NCI-H1105 (cell line): ENCODE data around the gene OR12D1.
"Not testable (repeated sequence)": the region's sequence is repeated elsewhere in the genome, so short reads cannot be mapped to it uniquely, and the experiment has no call there.

Source experiments
- DNase-seq: peaks from one replicate; lab custom pipeline; 2025; lab: John Stamatoyannopoulos, UW

The OR12D1 gene

DNA sequence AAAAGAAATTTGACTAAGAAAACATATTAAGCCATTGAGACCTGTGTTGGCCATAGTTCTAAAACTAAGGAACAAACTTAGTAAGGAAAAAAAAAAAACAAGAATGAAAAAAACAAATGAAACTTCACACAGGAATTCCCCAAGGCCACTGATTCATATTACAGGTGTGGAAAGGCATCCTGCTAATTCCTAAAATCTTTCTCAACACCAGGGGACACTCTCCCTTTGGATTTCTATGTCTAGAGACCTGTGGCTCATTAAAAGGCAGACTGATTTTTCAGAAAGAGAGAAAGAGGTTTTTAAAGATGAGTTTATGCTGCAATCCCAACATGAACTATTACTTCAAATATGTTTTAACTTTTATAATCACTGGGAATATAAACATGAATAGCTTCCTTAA is at the start of gene OR12D1:
TSS of gene OR12D1 (plus strand) at position 341 of the 400 bp plus-strand sequence.
- no peak for DNase-seq

GRCh38 chr6:29368765-29369164 is 46.0 kb upstream of the OR12D1 start, which contains the start of gene OR5V1:
Gene OR5V1 (minus strand): TSS chr6:29368865. CDS start chr6:29356195, 12,670 bp downstream.
- DNase-seq, result no peak

GRCh38 chr6:29375191-29375590 is 39.5 kb upstream of the OR12D1 start, which contains the start of gene OR12D3:
Gene OR12D3 (minus strand): TSS chr6:29375291. CDS start chr6:29375287, 4 bp downstream.
- DNase-seq, result no peak

DNA sequence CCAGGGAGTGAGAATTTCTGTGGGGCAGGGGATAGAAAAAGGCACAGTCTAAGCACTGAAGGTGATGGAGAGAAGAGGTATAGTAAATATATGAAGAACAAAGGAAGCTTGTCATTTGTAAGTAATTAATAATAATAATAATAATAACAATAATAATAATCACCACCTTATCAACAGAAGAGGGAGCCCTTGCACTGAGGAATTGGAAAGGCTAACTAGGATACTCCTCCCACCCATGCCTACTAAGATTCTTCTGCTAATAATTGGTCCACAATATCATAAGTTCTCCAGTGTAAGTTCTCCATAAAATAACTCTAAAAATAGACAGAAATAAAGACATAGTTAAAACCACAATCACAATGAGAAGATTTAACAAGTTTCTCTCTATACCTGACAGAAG is 38.7 kb upstream of the OR12D1 start:
- DNase-seq, result no peak

GRCh38 chr6:29388533-29388932 is 26.2 kb upstream of the OR12D1 start:
- DNase-seq, result no peak

DNA sequence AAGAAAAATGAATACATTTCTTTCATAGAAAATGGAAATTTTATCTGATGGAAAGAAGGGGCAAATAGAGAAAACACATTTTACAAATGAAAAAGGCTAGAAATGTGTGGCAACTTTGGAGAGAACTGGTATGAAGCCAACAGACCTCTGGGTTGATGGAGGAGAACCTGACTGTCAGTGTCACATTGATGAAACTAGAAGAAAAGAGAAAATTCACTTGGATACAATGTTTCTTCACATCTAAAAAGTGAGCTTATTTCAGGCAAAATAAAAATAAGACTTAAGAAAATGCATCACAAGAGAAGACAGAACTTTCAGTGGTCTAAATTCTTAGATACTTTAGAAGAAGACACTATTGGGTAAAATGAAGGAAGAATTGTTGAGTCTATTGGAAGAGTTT is 19.4 kb upstream of the OR12D1 start, which contains the start of gene OR12D2:
TSS of gene OR12D2 (plus strand) at position 301 of the 400 bp plus-strand sequence. CDS start 1,069 bp downstream, outside the sequence.
- no peak for DNase-seq

- DNase-seq, result no peak
Measured at GRCh38 chr6:29399525-29399924, 15.2 kb upstream of the OR12D1 start.

GRCh38 chr6:29403801-29404200 is 10.9 kb upstream of the OR12D1 start:
- no peak for DNase-seq

GRCh38 chr6:29419516-29419915 is 4.8 kb downstream of the OR12D1 start:
- DNase-seq, result no peak

GRCh38 chr6:29424168-29424567 is 9.4 kb downstream of the OR12D1 start:
- DNase-seq, result no peak

- DNase-seq, result no peak
Measured at GRCh38 chr6:29424575-29424974, 9.8 kb downstream of the OR12D1 start.

- no peak for DNase-seq
Measured at GRCh38 chr6:29425075-29425474, 10.3 kb downstream of the OR12D1 start.

DNA sequence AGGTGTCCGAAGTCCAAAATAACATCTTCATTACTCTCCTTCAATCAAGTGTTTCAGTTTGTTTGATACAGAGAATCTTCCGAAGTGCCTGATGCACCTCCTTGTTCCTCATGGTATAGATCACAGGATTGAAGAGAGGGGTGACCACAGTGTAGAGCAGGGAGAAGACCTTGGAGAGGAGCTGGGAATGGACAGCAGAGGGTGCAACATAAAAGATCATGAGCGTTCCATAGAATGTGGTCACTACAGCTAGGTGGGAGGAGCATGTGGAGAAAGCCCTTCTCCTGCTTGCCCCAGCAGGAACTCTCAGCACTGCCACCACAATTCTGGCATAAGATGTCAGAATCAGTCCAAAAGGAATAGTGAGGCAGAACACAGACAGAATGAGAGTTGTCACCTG is 11.9 kb downstream of the OR12D1 start:
- no peak for DNase-seq

DNA sequence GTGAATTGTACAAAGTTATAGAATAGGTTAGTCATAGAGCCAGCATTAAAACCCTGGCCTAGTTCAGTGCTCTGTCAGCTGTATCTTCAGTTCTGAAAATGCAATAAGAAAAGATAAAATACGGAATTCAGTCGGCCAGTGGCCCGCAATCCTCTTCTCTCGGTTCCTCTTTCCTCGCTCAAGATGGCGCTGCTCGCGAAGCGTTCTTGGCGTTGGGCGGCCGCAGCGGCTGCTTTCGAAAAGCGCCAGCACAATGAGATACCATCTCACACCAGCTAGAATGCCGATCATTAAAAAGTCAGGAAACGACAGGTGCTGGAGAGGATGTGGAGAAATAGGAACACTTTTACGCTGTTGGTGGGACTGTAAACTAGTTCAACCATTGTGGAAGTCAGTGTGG is 22.0 kb downstream of the OR12D1 start:
- not testable (repeated sequence) for DNase-seq

GRCh38 chr6:29439006-29439405 is 24.3 kb downstream of the OR12D1 start, which contains the start of gene OR10C1:
Gene OR10C1 (plus strand): TSS chr6:29439306. CDS start chr6:29440016, 710 bp downstream.
- DNase-seq, result no peak

DNA sequence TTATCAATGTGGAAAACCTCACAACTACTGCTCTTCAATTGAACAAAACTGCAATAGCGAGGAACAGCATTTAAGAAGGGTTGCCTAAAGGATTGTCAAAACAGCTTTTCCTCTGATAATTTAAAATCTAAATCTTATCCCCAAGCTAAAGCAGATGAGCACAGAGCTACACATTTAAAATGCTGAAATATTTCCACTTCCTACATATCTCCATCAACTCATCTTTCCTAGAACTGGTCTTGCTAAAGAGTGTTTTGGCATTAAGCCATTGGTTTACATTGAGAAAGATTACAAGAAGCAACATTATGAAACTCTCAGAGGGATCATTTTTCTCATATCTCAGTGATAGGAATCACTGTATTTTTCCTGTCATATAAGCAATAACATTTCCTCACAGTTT is 28.0 kb downstream of the OR12D1 start:
- DNase-seq, result no peak

- not testable (repeated sequence) for DNase-seq
Measured at GRCh38 chr6:29444031-29444430, 29.3 kb downstream of the OR12D1 start.

DNA sequence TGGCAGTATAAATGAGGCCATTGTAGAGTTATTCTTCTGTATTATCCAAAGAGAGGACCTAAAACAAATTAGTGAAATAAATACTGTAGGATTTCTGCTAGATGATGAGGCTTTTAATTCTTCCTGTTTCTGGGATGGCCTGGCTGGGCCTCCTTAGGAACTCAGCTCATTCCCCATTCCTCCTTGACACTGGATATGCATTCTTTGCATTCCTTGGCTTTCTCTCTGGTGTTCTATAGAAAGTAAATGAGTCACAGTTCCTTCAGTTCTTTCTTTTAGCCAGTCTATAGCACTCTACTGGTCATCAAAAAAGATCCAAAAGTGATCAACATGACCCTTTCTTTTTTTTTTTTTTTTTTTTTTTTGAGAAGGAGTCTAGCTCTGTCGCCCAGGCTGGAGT is 32.9 kb downstream of the OR12D1 start:
- DNase-seq, result no peak

DNA sequence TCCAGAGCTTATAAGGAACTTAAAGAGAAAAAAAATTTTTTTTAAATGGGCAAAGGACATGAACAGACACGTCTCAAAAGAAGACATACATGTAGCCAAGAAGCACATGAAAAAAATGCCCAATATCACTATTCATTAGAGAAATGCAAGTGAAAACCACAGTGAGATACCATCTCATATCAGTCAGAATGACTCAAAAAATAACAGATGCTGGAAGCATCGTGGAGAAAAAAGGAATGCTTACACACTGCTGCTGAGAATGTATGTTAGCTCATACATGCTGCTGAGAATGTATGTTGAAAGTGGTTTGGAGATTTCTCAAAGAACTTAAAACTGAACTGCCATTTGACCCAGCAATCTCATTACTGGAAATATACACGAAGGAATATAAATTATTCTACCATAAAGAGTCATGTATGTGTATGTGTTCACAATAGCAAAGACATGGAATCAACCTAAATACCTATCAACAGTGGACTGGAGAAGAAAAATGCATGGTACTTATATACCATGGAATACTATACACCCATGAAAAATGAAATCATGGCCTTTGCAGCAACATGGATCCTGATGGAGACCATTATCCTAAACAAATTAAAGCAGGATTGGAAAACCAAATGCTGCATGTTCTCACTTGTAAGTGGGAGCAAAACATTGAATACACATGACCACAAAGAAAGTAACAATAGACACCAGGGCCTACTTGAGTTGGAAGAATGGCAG is 36.9 kb downstream of the OR12D1 start:
- no peak for DNase-seq

GRCh38 chr6:29456971-29457370 is 42.2 kb downstream of the OR12D1 start, which contains the start of the genes OR11A1 and OR2H1:
Gene OR11A1 (minus strand): TSS chr6:29457071. CDS start chr6:29427641, 29,430 bp downstream.
Gene OR2H1 (plus strand): TSS chr6:29457155. CDS start chr6:29461770, 4,615 bp downstream.
- DNase-seq, result no peak

GRCh38 chr6:29461021-29461814 is 46.5 kb downstream of the OR12D1 start:
- DNase-seq, result no peak

DNA sequence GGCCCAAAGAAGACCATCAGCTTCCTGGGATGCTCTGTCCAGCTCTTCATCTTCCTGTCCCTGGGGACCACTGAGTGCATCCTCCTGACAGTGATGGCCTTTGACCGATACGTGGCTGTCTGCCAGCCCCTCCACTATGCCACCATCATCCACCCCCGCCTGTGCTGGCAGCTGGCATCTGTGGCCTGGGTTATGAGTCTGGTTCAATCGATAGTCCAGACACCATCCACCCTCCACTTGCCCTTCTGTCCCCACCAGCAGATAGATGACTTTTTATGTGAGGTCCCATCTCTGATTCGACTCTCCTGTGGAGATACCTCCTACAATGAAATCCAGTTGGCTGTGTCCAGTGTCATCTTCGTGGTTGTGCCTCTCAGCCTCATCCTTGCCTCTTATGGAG is 47.3 kb downstream of the OR12D1 start:
- no peak for DNase-seq

- no peak for DNase-seq
Measured at GRCh38 chr6:29465279-29465678, 50.6 kb downstream of the OR12D1 start.
